OCI-LY7 (cell line): ENCODE measurements around the gene CCDC126. TPM values are rescaled to one million over a fixed set of nuclear protein-coding genes. Genes with fewer than 3 reads are reported as not detected.

Source experiments
- BruUV-seq: library from RNA; stranded (reverse); fragments of 400-500 nt; replicated peaks from 2 replicates; lab custom pipeline; 2021; lab: Mats Ljungman, UMichigan
- CTCF ChIA-PET: fragments of 300-600 bp; sonication (Branson Sonifier 250); formaldehyde crosslinking; loops from one replicate; lab custom pipeline; 2022; ENCODE audit warnings: antibody characterized with exemption; ENCODE audit not compliant: unreplicated experiment; lab: Charles Lee
- POLR2A ChIA-PET: fragments of 300-600 bp; sonication (Branson Sonifier 250); formaldehyde crosslinking; loops from one replicate; lab custom pipeline; 2022; ENCODE audit warnings: antibody characterized with exemption; lab: Charles Lee
- DNase-seq: peaks from one replicate; pipeline ENCODE4 v3.0.0-alpha.2; 2015; ENCODE audit warnings: low spot score
- H2AFZ ChIP-seq: fragments of 200-600 bp; sonication (generic), shearing (Covaris generic); 2 replicates; pipeline ENCODE4 v1.6.1; 2014; ENCODE audit warnings: mild to moderate bottlenecking, antibody characterized with exemption, low read length, moderate library complexity
- H3K27ac ChIP-seq: fragments of 200-600 bp; sonication (generic); 2 replicates; pipeline ENCODE4 v1.5.1; 2014; ENCODE audit warnings: mixed run types, low read depth, mild to moderate bottlenecking, moderate library complexity, low read length, inconsistent platforms; ENCODE audit not compliant: poor library complexity, severe bottlenecking
- H3K36me3 ChIP-seq: fragments of 200-600 bp; sonication (generic); 2 replicates; pipeline ENCODE4 v1.6.1; 2014; ENCODE audit warnings: mild to moderate bottlenecking, antibody characterized with exemption, low read length, moderate library complexity, mixed read lengths; ENCODE audit not compliant: insufficient read depth
- H3K4me1 ChIP-seq: fragments of 200-600 bp; sonication (generic); 2 replicates; pipeline ENCODE4 v1.5.1; 2014; ENCODE audit warnings: mild to moderate bottlenecking, low read length; ENCODE audit not compliant: insufficient read depth, poor library complexity, severe bottlenecking
- H3K4me2 ChIP-seq: fragments of 200-600 bp; sonication (generic); 2 replicates; pipeline ENCODE4 v1.6.1; 2014; ENCODE audit warnings: mild to moderate bottlenecking, low read length
- H3K4me3 ChIP-seq: fragments of 200-600 bp; sonication (generic); 2 replicates; pipeline ENCODE4 v1.5.1; 2014; ENCODE audit warnings: mild to moderate bottlenecking, low read depth, low read length; ENCODE audit not compliant: poor library complexity, severe bottlenecking
- H3K79me2 ChIP-seq: fragments of 200-600 bp; sonication (generic); 2 replicates; pipeline ENCODE4 v1.6.1; 2016; ENCODE audit warnings: low read depth, mild to moderate bottlenecking, low read length, moderate library complexity, mixed read lengths; ENCODE audit not compliant: insufficient read depth
- H3K9me2 ChIP-seq: fragments of 200-600 bp; sonication (generic); 2 replicates; pipeline ENCODE4 v1.6.1; 2016; ENCODE audit warnings: mild to moderate bottlenecking, low read length, mixed read lengths; ENCODE audit not compliant: insufficient read depth
- H3K9me3 ChIP-seq: fragments of 200-600 bp; sonication (generic); 2 replicates; pipeline ENCODE4 v1.6.1; 2014; ENCODE audit warnings: mild to moderate bottlenecking, mixed run types, low read length, mixed read lengths
- H4K20me1 ChIP-seq: fragments of 200-600 bp; sonication (generic); 2 replicates; pipeline ENCODE4 v1.6.1; 2014; ENCODE audit warnings: mild to moderate bottlenecking, antibody characterized with exemption, low read length, moderate library complexity, mixed read lengths; ENCODE audit not compliant: insufficient read depth
- EZH2phosphoT487 ChIP-seq: fragments of 200-600 bp; sonication (generic); IDR thresholded peaks from 2 replicates; pipeline ENCODE4 v1.6.1; 2018; ENCODE audit warnings: low read depth, borderline replicate concordance, mild to moderate bottlenecking, mixed run types, antibody characterized with exemption, low read length, moderate library complexity, mixed read lengths
- intact Hi-C: fragments of 100-400 bp; cut with micrococcal nuclease; formaldehyde crosslinking; loops from one replicate; pipeline ENCODE4 v1.10.0; 2022; ENCODE audit not compliant: unreplicated experiment
- total RNA-seq, 2 experiments: library from RNA; depleted of rRNA in 1 of 2; stranded (reverse); fragments of >200 nt in 1 of 2; shearing (Covaris generic) in 1 of 2; gene quantifications; 2 replicates each; pipeline ENCODE4 v1.2.3, GENCODE V29; 2014 to 2022
- TF ChIP-seq, protein P1 (sequence below): fragments of 200-600 bp; sonication (generic); conservative IDR thresholded peaks from 2 replicates; pipeline ENCODE4 v1.5.1; 2014; ENCODE audit warnings: mild to moderate bottlenecking, antibody characterized with exemption, low read length, moderate library complexity, mixed read lengths

Gene CCDC126
- total RNA-seq, 2 experiments from 2014 or later: 9.6 to 14.2 TPM

DNA sequence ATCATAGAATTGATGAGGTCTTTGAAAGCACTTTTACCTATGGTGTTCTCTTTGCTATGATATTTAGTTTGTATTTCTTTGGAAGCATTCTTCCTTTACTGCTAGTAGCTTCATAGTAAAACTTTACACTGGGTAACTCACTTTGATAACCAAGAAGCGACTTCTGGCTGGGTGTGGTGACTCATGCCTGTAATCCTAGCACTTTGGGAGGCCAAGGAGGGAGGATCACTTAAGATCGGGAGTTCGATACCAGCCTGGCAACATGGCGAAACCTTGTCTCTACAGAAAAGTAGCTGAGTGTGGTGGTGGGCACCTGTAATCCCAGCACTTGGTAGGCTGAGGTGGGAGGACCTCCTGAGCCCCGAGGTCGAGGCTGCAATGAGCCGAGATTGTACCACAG is 36.2 kb downstream of the CCDC126 start:
- Histone ChIP-seq H3K4me1 (no peaks in the 10 kb centered on the region), H3K79me2 (no peaks in the 10 kb centered on the region), H3K36me3 (no peaks in the 10 kb centered on the region), H2AFZ (no peak overlapping the region), H3K4me2 (no peak overlapping the region), H3K9me2 (no peaks in the 10 kb centered on the region), H3K27ac (no peak overlapping the region), H4K20me1 (no peaks in the 10 kb centered on the region), H3K9me3 (no peaks in the 10 kb centered on the region), H3K4me3 (no peak overlapping the region)
- CTCF ChIA-PET: no interaction called here
- DNase-seq: no peak
- intact Hi-C loops: no loop called here
- no peak for TF ChIP-seq EZH2phosphoT487
- TF ChIP-seq, protein P1, sequence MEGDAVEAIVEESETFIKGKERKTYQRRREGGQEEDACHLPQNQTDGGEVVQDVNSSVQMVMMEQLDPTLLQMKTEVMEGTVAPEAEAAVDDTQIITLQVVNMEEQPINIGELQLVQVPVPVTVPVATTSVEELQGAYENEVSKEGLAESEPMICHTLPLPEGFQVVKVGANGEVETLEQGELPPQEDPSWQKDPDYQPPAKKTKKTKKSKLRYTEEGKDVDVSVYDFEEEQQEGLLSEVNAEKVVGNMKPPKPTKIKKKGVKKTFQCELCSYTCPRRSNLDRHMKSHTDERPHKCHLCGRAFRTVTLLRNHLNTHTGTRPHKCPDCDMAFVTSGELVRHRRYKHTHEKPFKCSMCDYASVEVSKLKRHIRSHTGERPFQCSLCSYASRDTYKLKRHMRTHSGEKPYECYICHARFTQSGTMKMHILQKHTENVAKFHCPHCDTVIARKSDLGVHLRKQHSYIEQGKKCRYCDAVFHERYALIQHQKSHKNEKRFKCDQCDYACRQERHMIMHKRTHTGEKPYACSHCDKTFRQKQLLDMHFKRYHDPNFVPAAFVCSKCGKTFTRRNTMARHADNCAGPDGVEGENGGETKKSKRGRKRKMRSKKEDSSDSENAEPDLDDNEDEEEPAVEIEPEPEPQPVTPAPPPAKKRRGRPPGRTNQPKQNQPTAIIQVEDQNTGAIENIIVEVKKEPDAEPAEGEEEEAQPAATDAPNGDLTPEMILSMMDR: no peak
- POLR2A ChIA-PET: interaction anchor here (0.7 kb wide), 1 partner anchor 63 kb away, joined by 5 read pairs; no protein-coding TSS in a partner anchor
- BruUV-seq: no TSS peak

DNA sequence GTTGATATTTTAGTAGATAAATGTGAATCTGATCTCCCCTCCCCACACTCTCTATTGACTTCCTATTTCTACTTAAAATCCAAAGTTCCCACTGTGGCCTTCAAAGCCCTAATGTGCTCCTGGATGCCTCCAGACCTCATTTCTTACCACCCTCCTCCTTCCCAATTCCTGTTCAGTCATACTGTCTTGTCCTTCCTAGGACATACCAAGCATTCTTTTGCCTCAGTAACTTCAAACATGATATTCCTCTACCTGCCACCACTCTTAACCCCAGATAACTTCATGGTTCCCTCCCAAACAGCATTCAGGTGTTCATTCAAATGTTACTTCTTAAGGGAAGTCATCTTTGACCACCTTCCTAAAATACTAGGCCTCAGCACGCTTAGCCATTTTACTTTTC is 48.6 kb downstream of the CCDC126 start:
- no peaks in the 10 kb centered on the region for H3K4me1 ChIP-seq
- H3K79me2 ChIP-seq: no peaks in the 10 kb centered on the region
- BruUV-seq: no TSS peak
- DNase-seq: no peak
- H4K20me1 ChIP-seq: no peaks in the 10 kb centered on the region
- TF ChIP-seq, protein P1: no peak
- TF ChIP-seq EZH2phosphoT487: no peak
- no peak overlapping the region for H2AFZ ChIP-seq
- ChIA-PET CTCF (no interaction called here), POLR2A (no interaction called here)
- H3K4me2 ChIP-seq: no peak overlapping the region
- no peaks in the 10 kb centered on the region for H3K9me2 ChIP-seq
- H3K36me3 ChIP-seq: no peaks in the 10 kb centered on the region
- no peak overlapping the region for H3K27ac ChIP-seq
- intact Hi-C loops: no loop called here
- H3K9me3 ChIP-seq: no peaks in the 10 kb centered on the region
- no peak overlapping the region for H3K4me3 ChIP-seq

DNA sequence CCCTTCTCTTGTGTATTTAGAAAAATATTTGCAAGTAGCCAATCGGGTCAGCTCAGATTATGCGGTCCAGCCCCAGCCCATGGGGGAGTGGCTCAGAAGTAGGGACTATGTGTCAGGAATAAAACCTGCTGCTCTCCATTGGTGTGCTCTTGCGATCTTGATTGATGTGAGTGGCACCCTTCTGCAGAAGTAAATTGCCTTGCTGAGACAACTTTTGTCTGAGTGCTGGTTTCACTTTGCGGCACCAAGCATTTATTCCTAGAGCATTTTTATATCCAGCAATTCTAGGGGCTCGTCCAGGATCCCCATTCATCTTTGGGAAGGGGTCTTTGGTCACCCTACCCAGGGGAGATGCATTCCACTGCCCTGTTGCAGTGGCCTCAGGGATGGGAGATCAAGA is 56.8 kb downstream of the CCDC126 start:
- Histone ChIP-seq H3K9me3 (peaks cover 9% of the 10 kb centered on the region), H3K27ac (no peak overlapping the region), H3K4me2 (no peak overlapping the region), H3K4me3 (no peak overlapping the region), H3K36me3 (no peaks in the 10 kb centered on the region), H3K4me1 (no peaks in the 10 kb centered on the region), H2AFZ (no peak overlapping the region), H3K79me2 (no peaks in the 10 kb centered on the region), H3K9me2 (no peaks in the 10 kb centered on the region), H4K20me1 (no peaks in the 10 kb centered on the region)
- no peak for DNase-seq
- TF ChIP-seq, protein P1: no peak
- TF ChIP-seq EZH2phosphoT487: no peak
- POLR2A ChIA-PET: no interaction called here
- no TSS peak for BruUV-seq
- intact Hi-C loops: loop anchor here (5.0 kb wide), 2 partner anchors 58 to 82 kb away; partner anchors contain the start of gene STK31
- CTCF ChIA-PET: no interaction called here
